ENCODE results near the gene KNTC1.
"Not testable (repeated sequence)": the region's sequence is repeated elsewhere in the genome, so short reads cannot be mapped to it uniquely, and the experiment has no call there.

Gene KNTC1

DNA sequence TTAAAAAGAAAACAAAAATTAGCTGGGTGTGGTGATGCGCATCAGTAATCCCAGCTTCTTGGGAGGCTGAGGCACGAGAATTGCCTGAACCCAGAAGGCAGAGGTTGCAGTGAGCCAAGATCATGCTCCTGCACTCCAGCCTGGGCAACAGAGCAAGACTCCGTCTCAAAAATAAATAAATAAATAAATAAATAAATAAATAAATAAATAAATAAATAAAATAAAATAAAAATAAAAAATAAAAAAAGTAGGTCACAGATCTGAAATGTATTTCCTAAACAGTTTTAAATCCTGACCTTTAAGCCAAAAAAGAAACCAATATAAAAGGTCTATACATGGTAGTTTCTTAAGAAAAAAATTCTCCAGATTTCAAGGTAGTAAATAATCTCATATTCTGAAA lies 14.0 kb upstream of the KNTC1 start:
- not testable (repeated sequence) for DNase-seq

DNA sequence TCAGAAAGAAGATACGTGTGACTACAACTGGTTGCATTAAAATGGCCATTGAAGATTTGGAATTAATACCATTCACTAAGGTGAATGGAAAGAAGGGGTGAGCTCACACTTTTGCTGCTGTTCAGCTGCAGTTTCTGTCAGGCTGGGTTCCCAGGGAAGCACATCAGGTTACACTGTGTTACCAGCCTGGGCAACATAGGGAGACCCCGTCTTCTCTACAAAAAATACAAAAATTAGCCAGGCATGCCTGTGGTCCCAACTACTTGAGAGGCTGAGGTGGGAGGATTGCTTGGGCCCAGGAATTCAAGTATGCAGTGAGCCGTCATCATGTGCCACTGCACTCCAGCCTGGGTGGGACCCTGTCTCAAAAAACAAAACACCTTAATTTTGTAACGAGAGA lies 13.4 kb upstream of the KNTC1 start:
- no peak for DNase-seq

DNA sequence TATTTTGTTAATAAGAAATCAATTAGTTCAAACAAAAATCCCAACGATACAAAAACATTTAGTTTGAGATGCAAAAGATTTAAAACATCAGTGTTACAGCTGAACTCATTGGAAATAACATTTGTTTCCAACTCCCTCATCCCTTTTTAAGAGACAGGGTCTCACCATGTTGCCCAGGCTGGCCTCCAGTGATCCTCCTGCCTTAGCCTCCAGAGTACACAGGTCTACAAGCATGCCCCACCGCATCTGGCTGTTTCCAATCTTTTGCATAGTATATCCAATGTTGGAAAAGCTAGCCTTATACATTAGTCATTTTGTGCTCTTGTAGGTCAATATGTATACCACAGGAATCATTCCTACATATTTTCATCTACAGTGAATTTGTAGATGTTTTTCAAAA lies 11.8 kb upstream of the KNTC1 start:
- no peak for DNase-seq

DNA sequence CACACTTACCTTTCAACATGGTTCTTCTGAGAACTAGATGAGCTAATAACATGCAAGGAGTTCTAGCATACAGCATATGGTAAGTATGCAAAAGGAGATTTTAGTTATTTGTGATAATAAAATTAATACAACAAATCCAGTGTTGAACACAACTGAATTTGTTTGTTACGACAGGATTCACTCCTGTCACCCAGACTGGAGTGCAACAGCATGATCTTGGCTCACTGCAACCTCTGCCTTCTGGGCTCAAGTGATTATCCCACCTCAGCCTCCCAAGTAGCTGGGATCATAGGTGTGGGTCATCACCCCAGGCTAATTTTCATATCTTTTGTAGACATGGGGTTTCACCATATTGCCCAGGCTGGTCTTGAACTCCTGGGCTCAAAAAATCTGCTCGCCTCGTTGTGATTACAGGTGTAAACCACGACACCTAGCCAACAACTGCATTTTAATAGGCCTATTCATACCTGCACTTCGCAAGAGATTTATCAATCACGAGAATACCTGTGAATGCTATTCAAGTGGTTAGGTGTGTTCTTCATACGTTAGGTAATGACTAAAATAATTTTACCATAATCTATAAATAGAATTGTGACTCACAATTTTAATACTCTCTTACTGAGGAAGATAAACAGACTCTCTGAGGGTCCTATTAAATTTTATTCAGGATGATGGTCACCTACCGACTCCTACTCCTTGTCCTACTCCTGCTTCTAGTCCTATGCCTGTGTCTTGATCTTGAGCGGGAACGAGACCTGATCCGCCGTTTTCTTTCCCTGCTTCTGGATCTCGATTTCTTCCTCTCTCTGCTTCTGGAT lies 10.3 kb upstream of the KNTC1 start:
- no peak for DNase-seq

DNA sequence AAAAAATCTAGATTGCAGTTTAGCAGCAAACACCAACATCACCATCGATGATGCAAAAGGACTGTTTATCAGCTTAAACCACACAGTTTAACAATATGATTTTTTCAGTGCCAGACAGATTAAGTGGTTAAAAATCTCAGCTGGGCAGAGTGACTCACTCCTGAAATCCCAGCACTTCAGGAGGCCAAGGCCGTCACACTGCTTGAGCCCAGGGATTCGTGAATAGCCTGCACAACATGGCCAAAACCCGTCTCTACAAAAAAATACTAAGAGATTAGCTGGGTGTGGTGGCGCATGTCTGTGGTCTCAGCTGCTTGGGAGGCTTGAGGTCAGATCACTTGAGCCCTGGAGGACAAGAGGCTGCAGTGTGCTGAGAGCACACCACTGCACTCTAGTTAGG lies 9.2 kb upstream of the KNTC1 start:
- no peak for DNase-seq

DNA sequence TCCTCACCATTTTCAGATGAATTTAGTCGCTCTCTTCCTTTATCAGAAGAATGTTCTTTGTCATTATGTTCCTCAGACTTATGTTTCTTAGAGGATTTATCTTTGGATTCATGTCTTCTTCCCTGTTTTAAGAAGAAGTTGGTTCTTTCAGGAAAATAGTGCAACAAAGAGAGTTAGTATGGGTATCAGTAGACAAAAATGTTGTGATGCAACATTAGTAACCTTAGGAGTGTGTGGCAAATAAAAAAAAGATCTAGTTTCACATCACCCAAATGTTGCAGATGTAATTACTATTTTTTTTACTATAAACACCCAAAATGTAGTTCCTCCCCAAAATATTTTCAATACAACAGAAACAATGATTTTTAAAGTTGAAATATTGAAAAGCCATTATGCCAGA lies 8.1 kb upstream of the KNTC1 start:
- DNase-seq: no peak

DNA sequence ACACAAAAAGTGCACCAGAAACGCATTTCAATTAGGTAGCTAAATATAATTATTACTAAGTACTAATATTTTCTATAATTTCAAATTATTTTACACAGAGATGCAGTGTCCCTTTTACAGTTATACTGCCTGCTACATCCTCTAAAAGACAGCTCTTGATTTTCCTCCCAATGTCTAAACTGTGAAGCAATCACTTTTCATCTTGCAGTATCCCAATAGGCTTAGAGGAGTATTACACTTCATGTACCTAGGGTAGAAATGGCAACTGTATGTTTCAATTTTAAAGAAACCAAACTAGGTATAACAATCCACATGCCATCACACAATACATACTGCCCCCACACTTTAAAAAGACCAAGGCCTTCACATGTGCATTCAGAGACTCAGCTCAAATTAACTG lies 7.6 kb upstream of the KNTC1 start:
- no peak for DNase-seq

DNA sequence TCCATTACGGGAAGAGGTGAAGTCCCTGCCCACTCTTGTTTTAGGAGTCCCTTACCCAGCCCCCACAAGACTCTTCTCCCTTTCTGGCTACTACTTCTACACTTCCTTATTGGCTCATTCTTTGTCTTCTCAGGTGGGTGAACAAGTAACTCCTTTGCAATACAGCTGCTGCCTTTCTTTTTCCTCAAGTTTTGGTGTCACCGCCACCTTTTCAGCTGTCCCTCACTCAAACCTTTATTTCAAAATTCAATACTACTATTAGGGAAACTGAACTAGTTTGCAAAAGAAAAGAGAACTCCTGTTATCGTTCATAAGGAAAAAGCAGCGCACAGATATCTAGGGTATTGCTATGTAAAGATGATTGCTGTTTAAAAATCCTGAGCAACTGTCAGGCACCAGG lies 6.4 kb upstream of the KNTC1 start:
- no peak for DNase-seq

DNA sequence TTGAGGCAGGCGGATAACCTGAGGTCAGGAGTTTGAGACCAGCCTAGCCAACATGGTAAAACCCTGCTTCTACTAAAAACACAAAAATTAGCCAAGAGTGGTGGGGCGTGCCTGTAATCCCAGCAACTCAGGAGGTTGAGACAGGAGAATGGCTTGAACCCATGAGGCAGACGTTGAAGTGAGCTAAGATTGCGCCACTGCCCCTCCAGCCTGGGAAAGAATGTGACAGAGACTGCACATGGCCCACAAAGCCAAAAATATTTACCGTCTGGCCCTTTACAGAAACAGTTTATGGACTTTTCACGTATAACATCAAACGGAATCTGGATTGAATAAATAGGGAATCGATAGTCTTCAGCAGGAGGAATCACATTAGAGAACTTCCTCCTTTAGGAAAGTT lies 3.8 kb upstream of the KNTC1 start:
- no peak for DNase-seq

DNA sequence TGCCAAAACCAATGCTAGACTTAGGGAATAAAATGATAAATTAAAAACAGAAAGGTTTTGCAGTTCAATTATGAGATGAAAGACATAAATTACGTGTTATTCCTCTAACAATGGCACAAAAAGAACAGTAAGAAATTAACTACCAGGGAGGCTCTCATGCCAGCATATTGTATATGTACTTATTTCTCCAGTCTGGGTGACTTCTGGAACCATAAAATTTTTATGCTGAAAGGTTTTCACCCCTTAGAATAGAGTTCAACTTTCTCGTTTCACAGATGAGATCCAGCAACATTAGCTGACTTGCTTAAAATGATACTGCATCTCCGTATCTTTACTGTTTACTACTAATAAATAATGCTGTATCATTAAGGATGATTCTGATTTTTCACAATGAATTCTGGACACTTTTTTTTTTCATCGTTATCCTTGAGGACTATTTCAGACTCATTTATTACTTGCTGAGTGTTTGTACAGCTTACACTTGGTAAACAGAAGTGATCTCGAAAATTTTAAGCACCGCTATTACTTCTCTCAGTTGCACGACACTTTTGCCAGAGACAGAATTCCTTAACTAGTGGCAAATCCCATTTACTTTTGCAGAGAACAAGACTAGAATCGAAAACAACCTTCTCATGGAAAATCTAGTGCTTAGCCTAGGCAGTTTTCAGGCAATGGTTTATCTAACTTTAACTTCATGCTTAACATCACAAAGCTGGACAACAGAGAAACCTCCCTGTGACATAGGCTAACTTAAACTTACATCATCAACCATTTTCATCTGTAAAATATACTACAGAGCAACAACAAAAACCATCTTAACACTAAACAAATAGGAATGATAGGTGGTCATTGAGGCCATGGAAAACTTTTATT lies 3.0 kb upstream of the KNTC1 start:
- DNase-seq: no peak

DNA sequence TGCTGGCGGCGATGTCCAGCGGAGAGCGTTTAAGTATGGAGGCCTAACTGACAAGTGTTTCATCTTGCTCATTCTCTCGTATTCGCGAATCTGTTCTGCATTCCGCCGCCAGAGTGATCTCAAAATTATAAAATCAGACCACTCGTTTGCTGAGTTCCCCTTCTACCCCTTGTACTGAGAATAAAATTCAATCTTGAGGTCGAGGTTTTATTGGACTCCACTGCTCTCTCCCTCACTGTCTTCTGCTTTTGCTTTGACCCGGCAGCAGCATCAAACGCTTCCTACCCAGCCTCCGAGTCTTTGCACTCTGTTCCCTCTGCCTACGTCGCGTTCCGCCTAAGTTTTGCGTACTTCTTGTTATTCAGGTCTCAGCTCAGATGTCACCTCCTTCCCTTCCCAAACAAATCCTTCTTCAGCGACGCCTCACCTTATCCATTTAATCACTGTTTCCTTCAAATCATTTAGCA lies 462 bp downstream of the KNTC1 start:
- DNase-seq: peak; percentile 38 to 47

DNA sequence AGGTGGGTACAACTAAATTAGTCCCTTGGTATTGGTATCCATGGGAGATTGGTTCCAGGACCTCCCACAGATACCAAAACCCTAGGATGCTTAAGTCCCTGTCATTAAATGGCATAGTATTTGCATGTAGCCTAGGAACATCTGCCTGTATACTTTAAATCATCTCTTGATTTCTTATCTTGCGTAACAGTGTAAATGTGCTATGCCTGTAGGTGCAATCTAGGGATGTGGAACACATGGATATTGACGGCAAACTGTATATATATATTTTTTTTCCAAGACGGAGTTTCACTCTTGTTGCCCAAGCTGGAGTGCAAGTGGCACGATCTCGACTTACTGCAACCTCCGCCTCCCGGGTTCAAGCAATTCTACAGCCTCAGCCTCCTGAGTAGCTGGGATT lies 1.5 kb downstream of the KNTC1 start:
- DNase-seq: no peak

DNA sequence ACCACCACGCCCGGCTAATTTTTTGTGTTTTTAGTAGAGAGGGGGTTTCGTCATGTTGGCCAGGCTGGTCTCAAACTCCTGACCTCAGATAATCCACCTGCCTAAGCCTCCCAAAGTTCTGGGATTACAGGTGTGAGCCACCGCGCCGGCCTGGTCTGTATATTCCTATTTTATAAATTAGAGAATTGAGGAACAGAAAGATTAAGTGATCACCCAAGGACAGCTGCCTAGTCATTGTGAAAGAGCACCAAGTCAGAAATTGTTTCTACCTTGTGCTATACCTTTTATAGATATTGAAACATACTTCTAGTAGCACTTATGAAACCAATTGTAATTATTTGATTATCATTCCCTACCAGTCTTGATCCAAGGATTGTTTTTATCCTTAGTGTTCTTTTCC lies 1.9 kb downstream of the KNTC1 start:
- no peak for DNase-seq

DNA sequence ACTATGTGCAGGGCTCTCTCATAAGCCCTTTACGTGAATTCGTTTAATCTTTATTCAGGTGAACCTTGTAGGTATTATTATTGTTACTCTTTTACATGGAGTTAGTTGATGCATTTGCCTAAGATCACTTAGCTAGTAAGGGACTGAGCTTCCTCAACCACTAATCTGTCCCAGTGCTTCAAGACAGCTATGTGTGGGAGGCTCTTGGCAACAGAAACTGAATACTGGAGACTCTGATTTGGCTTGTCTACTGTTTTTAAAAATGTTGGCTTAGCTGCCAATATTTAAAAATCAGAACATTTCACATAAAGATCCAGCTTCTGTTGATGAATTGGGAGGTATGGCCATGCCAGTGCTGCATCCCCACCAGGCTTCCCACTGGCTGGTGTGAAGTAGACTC lies 6.8 kb downstream of the KNTC1 start:
- DNase-seq: no peak

DNA sequence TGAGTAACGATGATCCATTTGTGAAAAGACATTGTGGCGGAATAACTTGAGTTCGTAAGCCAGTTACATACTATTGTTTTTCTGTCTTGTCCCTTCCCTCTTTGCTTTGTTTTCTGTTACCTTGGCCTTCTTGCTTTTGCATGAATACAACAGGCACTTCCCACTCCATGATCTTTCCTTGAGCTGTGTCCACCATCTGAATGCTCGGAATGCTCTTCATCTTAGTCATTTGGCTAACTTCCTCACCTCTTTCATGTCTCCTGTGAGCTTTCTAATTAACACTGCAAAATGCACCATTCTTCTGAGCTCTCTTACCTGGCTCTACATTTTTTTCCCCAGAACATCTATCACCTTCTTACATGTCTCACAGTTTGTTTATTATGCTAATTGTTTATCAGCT lies 10.0 kb downstream of the KNTC1 start:
- no peak for DNase-seq

DNA sequence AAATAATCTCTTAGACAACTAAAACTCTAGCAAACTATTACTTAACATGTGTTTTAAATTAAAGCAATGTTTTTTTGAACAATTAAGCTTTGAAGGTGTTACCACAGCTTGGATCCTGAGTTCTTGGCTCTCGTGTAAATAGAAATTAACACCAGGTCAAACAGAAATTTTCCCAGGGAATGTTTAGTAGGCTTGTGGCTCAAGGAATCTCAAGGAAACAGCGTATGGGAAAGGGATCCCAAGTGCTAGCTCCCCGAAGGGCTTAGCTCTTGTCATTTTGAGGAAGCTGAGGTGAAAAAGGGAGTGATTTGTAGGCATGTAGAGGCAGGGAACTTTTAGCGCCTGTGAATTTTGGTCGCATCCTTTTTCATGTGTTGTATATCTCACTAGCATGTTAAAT lies 11.4 kb downstream of the KNTC1 start:
- DNase-seq: no peak

DNA sequence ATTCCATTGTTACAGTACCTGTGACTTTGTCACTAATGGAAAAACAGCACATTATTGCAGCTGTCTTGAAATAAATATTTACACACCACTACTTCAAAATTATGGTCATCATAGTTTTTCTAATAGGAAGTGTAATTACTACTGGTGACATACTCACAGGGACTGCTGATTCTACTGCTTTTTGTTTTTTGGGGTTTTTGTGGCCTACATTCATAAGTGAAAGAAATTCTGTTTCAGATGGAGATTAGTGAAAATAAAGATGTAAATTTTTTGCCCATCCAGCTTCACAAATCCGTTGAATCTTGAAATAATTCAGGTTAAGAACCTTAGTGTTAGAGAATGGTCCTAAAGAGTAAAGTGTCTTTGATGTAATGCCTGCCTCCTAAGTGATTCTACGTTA lies 17.5 kb downstream of the KNTC1 start:
- no peak for DNase-seq

DNA sequence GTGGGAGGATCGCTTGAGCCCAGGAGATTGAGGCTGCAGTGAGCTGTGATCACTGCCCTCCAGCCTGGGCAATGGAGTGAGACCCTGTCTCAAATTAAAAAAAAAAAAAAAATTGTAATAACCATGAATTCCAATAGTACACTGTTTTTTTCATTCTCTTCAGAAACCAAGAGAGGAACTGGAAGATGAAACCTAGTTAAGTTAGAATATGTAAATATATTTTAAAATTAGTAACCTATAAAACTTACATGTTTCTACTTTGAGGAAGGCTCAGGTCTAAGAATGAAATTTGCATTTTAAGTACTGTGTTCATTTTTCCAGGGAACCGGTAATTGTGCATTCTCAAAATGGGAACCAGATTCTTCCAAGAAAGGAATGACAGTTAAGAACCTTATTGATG lies 18.8 kb downstream of the KNTC1 start:
- no peak for DNase-seq

DNA sequence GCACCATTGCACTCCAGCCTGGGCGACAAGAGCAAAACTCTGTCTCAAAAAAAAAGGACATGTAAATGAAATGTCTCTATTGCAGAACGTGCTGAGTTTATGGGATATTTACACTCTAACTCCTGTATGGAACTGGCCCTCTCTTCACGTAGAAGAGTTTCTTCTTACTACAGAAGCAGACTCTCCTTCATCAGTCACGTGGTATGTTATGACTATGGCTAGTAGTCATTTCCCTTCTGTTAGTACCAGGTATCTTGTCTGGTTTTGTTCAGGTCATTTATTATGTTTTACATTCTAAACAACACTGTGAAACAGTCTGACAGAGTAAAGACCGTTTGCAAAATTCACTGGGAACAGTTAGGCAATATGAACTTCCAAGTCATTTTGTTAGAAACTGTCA lies 20.3 kb downstream of the KNTC1 start:
- DNase-seq: no peak

DNA sequence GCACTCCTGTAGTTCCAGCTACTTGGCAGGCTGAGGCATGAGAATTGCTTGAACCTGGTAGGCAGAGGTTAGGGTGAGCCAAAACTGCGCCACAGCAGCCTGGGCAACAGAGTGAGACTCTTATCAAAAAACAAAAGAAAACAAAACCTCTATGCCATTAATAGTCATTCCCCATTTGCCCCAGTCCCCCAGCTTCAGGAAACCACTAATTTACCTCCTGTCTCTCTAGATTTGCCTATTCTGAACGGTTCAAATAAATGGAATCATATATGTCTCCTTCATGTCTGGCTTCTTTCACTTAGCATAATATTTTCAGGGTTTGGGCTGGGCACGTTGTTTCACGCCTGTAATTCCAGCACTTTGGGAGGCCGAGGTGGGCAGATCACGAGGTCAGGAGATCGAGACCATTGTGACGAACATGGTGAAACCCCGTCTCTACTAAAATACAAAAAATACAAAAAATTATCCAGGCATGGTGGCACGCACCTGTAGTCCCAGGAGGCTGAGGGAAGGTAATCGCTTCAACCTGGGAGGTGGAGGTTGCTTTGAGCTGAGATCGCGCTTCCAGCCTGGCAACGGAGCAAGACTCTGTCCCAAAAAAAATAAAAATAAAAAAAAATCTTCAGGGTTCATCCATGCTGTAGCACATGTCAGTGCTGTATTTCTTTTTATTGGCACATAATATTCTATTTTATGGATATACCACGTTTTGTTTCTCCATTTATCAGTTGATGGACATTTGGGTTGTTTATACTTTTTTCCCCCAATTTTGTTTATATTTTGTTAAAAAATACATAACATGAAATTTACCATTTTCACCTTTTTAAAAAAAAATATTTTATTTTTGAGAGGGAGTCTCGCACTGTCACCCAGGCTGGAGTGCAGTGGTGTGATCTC lies 31.9 kb downstream of the KNTC1 start:
- DNase-seq: no peak

DNA sequence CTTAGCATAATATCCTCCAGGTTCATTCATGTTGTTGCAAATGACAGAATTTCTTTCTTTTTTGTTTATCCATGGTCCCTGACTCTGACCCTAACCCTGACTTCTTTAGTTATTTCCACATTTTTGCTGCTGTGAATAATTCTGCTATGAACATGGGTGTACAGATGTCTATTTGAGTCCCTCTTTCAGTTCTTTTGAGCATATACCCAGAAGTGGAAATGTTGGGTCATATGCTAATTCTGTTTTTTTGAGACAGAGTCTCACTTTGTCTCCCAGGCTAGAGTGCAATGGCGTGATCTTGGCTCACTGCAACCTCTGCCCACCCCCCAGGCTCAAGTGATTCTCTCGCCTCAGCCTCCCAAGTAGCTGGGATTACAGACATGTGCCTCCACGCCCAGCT lies 33.1 kb downstream of the KNTC1 start:
- no peak for DNase-seq

DNA sequence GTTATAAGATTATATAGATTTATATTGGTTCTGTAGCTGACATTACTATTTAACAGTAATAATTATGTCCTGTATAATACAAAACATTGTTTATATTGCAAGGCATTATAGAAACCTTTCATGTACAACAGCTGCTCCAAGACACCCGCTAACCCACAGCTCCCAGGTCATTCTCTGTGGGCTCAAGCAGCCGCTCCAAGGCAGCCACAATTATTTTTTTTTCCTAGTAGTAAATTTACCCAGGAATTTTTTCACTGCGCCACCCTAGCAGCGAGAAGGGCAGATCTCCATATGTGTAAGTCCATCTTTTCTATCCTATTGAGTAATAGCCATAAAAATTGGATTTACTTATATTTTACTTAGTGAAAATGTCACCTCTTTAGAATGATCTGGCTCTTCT lies 36.3 kb downstream of the KNTC1 start:
- DNase-seq: no peak

DNA sequence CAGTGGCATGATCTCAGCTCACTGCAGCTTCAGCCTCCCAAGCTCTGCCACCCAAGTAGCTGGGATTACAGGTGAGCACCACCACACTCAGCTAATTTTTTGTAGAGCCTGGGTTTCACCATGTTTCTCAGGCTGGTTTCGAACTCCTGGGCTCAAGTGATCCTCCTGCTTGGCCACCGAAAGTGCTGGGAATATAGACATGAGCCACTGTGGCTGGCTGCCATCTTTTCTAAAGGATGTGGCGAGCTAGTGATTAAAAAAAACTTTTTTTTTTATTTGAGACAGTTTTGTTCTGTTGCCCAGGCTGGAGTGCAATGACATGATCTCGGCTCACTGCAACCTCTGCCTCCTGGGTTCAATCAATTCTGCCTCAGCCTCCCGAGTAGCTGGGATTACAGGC lies 39.8 kb downstream of the KNTC1 start:
- not testable (repeated sequence) for DNase-seq
